Panc1 (cell line): ENCODE results near the gene FAM107B.

ENCODE experiments used
- CTCF ChIP-seq: fragments of 450-650 bp; IDR thresholded peaks from 2 replicates; pipeline ENCODE4 v1.5.1; 2017; ENCODE audit warnings: mild to moderate bottlenecking
- POLR2AphosphoS5 ChIP-seq: IDR thresholded peaks from 2 replicates; pipeline ENCODE4 v1.6.1; 2012; ENCODE audit warnings: mild to moderate bottlenecking, low read depth, low read length, moderate library complexity
- TF ChIP-seq, protein P1 (sequence below), 2 experiments: IDR thresholded peaks; 2 replicates each; pipeline ENCODE4 v1.6.1; 2011 to 2012; ENCODE audit warnings: low read depth in 2 of 2, control low read depth in 1 of 2, low read length in 1 of 2, mild to moderate bottlenecking in 1 of 2, moderate library complexity in 1 of 2; ENCODE audit not compliant: insufficient read depth in 1 of 2

- TF ChIP-seq POLR2AphosphoS5 (no peak), CTCF (no peak)
- TF ChIP-seq, protein P1, sequence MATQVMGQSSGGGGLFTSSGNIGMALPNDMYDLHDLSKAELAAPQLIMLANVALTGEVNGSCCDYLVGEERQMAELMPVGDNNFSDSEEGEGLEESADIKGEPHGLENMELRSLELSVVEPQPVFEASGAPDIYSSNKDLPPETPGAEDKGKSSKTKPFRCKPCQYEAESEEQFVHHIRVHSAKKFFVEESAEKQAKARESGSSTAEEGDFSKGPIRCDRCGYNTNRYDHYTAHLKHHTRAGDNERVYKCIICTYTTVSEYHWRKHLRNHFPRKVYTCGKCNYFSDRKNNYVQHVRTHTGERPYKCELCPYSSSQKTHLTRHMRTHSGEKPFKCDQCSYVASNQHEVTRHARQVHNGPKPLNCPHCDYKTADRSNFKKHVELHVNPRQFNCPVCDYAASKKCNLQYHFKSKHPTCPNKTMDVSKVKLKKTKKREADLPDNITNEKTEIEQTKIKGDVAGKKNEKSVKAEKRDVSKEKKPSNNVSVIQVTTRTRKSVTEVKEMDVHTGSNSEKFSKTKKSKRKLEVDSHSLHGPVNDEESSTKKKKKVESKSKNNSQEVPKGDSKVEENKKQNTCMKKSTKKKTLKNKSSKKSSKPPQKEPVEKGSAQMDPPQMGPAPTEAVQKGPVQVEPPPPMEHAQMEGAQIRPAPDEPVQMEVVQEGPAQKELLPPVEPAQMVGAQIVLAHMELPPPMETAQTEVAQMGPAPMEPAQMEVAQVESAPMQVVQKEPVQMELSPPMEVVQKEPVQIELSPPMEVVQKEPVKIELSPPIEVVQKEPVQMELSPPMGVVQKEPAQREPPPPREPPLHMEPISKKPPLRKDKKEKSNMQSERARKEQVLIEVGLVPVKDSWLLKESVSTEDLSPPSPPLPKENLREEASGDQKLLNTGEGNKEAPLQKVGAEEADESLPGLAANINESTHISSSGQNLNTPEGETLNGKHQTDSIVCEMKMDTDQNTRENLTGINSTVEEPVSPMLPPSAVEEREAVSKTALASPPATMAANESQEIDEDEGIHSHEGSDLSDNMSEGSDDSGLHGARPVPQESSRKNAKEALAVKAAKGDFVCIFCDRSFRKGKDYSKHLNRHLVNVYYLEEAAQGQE (IDR thresholded peaks at IDR 0.05; ENCODE audit: insufficient read depth in 1 of 2, low read depth in 2 of 2, low read length in 1 of 2), result no peak
Observed at GRCh38 chr10:14579405-14579804, 195.3 kb downstream of the FAM107B start.
